Measurements from ENCODE around the gene TMEM229A.

Gene TMEM229A

GRCh38 chr7:124071843-124072242, 39.0 kb upstream of the TMEM229A start:
- no peak for DNase-seq (ENCODE audit: low read depth)
- TF ChIP-seq, protein P1, sequence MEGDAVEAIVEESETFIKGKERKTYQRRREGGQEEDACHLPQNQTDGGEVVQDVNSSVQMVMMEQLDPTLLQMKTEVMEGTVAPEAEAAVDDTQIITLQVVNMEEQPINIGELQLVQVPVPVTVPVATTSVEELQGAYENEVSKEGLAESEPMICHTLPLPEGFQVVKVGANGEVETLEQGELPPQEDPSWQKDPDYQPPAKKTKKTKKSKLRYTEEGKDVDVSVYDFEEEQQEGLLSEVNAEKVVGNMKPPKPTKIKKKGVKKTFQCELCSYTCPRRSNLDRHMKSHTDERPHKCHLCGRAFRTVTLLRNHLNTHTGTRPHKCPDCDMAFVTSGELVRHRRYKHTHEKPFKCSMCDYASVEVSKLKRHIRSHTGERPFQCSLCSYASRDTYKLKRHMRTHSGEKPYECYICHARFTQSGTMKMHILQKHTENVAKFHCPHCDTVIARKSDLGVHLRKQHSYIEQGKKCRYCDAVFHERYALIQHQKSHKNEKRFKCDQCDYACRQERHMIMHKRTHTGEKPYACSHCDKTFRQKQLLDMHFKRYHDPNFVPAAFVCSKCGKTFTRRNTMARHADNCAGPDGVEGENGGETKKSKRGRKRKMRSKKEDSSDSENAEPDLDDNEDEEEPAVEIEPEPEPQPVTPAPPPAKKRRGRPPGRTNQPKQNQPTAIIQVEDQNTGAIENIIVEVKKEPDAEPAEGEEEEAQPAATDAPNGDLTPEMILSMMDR (conservative IDR thresholded peaks at IDR 0.05; ENCODE audit: low read depth, low read length), result no peak
- no peak overlapping the region for H3K4me3 ChIP-seq (ENCODE audit: low read depth, low read length)

- no peak overlapping the region for H3K4me3 ChIP-seq (ENCODE audit: low read depth, low read length)
- DNase-seq (ENCODE audit: low read depth), result no peak
- TF ChIP-seq, protein P1 (conservative IDR thresholded peaks at IDR 0.05; ENCODE audit: low read depth, low read length), result no peak
These were observed 29.3 kb upstream of the TMEM229A start for GRCh38 chr7:124062171-124062570.

- TF ChIP-seq, protein P1 (conservative IDR thresholded peaks at IDR 0.05; ENCODE audit: low read depth, low read length), result no peak
- DNase-seq (ENCODE audit: low read depth), result no peak
- H3K4me3 ChIP-seq (ENCODE audit: low read depth, low read length), result no peak overlapping the region
These were observed 27.7 kb upstream of the TMEM229A start for GRCh38 chr7:124060528-124060927.

GRCh38 chr7:124059375-124059774, 26.5 kb upstream of the TMEM229A start:
- DNase-seq (ENCODE audit: low read depth), result no peak
- TF ChIP-seq, protein P1 (conservative IDR thresholded peaks at IDR 0.05; ENCODE audit: low read depth, low read length), result no peak
- no peak overlapping the region for H3K4me3 ChIP-seq (ENCODE audit: low read depth, low read length)

GRCh38 chr7:124058515-124058914, 25.6 kb upstream of the TMEM229A start:
- no peak for DNase-seq (ENCODE audit: low read depth)
- H3K4me3 ChIP-seq (ENCODE audit: low read depth, low read length), result no peak overlapping the region
- TF ChIP-seq, protein P1 (conservative IDR thresholded peaks at IDR 0.05; ENCODE audit: low read depth, low read length), result no peak

DNA sequence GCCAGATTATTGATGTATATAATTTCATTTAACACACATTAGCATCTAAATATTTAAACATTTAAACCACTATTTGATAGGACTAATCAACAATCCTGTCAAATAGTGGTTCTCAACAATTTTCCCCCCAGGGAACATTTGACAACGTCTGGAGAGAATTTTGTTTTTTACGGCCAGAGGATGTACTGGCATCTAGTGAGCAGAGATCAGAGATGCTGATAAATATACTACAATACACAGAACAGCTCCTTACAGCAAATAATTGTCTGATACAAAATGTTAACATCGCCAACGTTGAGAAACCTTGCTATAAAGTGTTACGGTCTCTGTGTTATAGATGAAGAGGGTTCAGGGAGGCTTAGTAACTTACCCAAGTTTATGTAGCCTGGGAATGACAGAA, 25.0 kb upstream of the TMEM229A start:
- no peak overlapping the region for H3K4me3 ChIP-seq (ENCODE audit: low read depth, low read length)
- no peak for DNase-seq (ENCODE audit: low read depth)
- TF ChIP-seq, protein P1 (conservative IDR thresholded peaks at IDR 0.05; ENCODE audit: low read depth, low read length), result no peak

DNA sequence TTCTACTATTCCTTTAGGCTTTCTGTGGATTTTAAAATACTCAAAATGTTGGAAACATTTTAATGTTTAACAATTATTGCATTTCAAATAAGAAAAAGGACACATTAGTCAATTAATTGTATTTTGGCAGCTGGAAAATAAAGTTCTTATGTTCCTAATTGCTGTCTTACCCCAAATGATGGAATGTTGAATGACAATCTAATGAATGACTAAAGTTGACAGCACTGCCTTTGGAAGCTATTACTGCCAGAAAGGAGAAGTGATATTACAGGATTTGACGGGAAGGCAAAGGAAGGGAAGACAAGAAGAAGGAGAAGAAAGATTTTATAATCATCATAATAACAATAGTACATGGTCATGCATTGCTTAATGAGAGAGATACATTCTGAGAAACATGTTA, 23.4 kb upstream of the TMEM229A start:
- TF ChIP-seq, protein P1 (conservative IDR thresholded peaks at IDR 0.05; ENCODE audit: low read depth, low read length), result no peak
- H3K4me3 ChIP-seq (ENCODE audit: low read depth, low read length), result no peak overlapping the region
- DNase-seq (ENCODE audit: low read depth), result no peak
